H1 (cell line): ENCODE measurements around the gene DDX31. TPM values are rescaled to one million over a fixed set of nuclear protein-coding genes. Genes with fewer than 3 reads are reported as not detected.

Experiments
- CTCF ChIA-PET: fragments of 300-600 bp; sonication (Branson Sonifier 250); formaldehyde crosslinking; loops from one replicate; lab custom pipeline; 2021; ENCODE audit not compliant: partially characterized antibody; lab: Charles Lee
- POLR2A ChIA-PET: fragments of 300-600 bp; sonication (Branson Sonifier 250); formaldehyde crosslinking; loops from one replicate; lab custom pipeline; 2021; ENCODE audit warnings: inconsistent platforms; ENCODE audit not compliant: partially characterized antibody; lab: Charles Lee
- DNase-seq, 2 experiments: peaks; one replicate each; pipeline versions ENCODE4 v3.0.0 to v3.0.0-alpha.2; 2010 to 2022; ENCODE audit warnings: low spot score in 2 of 2, low read depth in 1 of 2, mixed read lengths in 1 of 2
- FAIRE-seq: peaks from 2 replicates; lab custom pipeline; 2011; peaks lifted over from hg19 to GRCh38; lab: Jason Lieb, UNC
- H2AFZ ChIP-seq: 2 replicates; pipeline ENCODE4 v1.8.1; 2012; ENCODE audit warnings: low read length, inconsistent platforms
- H2AK5ac ChIP-seq: 2 replicates; pipeline ENCODE4 v1.6.1; 2013; ENCODE audit warnings: low read depth, low read length
- H2BK120ac ChIP-seq: replicated peaks from 2 replicates; pipeline ENCODE3; 2013; ENCODE audit warnings: low read depth, low read length, inconsistent platforms
- H2BK12ac ChIP-seq: 2 replicates; pipeline ENCODE4 v1.6.1; 2013; ENCODE audit warnings: low read depth, low read length
- H2BK15ac ChIP-seq: 2 replicates; pipeline ENCODE4 v1.6.1; 2013; ENCODE audit warnings: low read length
- H2BK20ac ChIP-seq: 2 replicates; pipeline ENCODE4 v1.6.1; 2013; ENCODE audit warnings: low read length
- H2BK5ac ChIP-seq: 2 replicates; pipeline ENCODE4 v1.6.1; 2013; ENCODE audit warnings: low read depth, low read length
- H3K14ac ChIP-seq: 2 replicates; pipeline ENCODE4 v1.6.1; 2013; ENCODE audit warnings: inconsistent platforms; ENCODE audit not compliant: insufficient read length
- H3K18ac ChIP-seq: 2 replicates; pipeline ENCODE4 v1.6.1; 2013; ENCODE audit warnings: low read length; ENCODE audit errors: extremely low read depth
- H3K23ac ChIP-seq: 2 replicates; pipeline ENCODE4 v1.6.1; 2013; ENCODE audit warnings: inconsistent platforms; ENCODE audit not compliant: insufficient read length
- H3K23me2 ChIP-seq: 2 replicates; pipeline ENCODE4 v1.6.1; 2013; ENCODE audit warnings: low read depth, low read length
- H3K27ac ChIP-seq: 2 replicates; pipeline ENCODE4 v1.6.1; 2011; ENCODE audit warnings: low read depth, low read length, inconsistent platforms
- H3K27me3 ChIP-seq, 4 experiments: replicated peaks in 1 of 4; 1 replicate in 1 of 4; 2 replicates in 3 of 4; pipeline versions ENCODE4 v1.6.1 to v1.8.1; 2011 to 2013; ENCODE audit warnings: low read length in 3 of 4, mild to moderate bottlenecking in 3 of 4, inconsistent platforms in 2 of 4, mixed read lengths in 2 of 4, moderate library complexity in 1 of 4; ENCODE audit not compliant: control insufficient read depth in 3 of 4, insufficient read depth in 3 of 4; ENCODE audit errors: extremely low read depth in 1 of 4
- H3K36me3 ChIP-seq, 4 experiments: 2 replicates each; pipeline versions ENCODE4 v1.6.1 to v1.8.1; 2011 to 2013; ENCODE audit warnings: mild to moderate bottlenecking in 4 of 4, low read length in 3 of 4, moderate library complexity in 2 of 4, control low read depth in 1 of 4, inconsistent platforms in 1 of 4; ENCODE audit not compliant: insufficient read depth in 4 of 4, control insufficient read depth in 2 of 4
- H3K4ac ChIP-seq: replicated peaks from 2 replicates; pipeline ENCODE3; 2013; ENCODE audit warnings: low read length, low read depth, mixed read lengths, inconsistent platforms; ENCODE audit not compliant: insufficient read length
- H3K4me1 ChIP-seq, 4 experiments: replicated peaks in 1 of 4; 1 replicate in 1 of 4; 2 replicates in 3 of 4; pipeline versions ENCODE4 v1.6.1 to v1.8.1; 2011 to 2013; ENCODE audit warnings: low read length in 3 of 4, inconsistent platforms in 2 of 4, mixed read lengths in 1 of 4; ENCODE audit not compliant: insufficient read depth in 4 of 4, control insufficient read depth in 3 of 4
- H3K4me2 ChIP-seq, 2 experiments: 2 replicates each; pipeline versions ENCODE4 v1.6.1 to v1.8.1; 2011 to 2013; ENCODE audit warnings: low read depth in 2 of 2, low read length in 2 of 2, control low read depth in 1 of 2, inconsistent platforms in 1 of 2, mild to moderate bottlenecking in 1 of 2; ENCODE audit not compliant: insufficient read depth in 1 of 2
- H3K4me3 ChIP-seq, 4 experiments: fragments of 200-600, 300-600 bp in 1 of 4; sonication (generic), shearing (Covaris generic), sonication (Bioruptor Twin) in 1 of 4; 2 replicates each; pipeline versions ENCODE4 v1.5.1 to v1.8.1; 2011 to 2016; ENCODE audit warnings: low read length in 4 of 4, low read depth in 3 of 4, control low read depth in 2 of 4, inconsistent platforms in 2 of 4, mild to moderate bottlenecking in 2 of 4, mixed read lengths in 1 of 4, moderate library complexity in 1 of 4; ENCODE audit not compliant: insufficient read depth in 2 of 4; ENCODE audit errors: extremely low read depth in 1 of 4
- H3K56ac ChIP-seq: replicated peaks from 2 replicates; pipeline ENCODE3; 2013; ENCODE audit warnings: low read depth, mild to moderate bottlenecking, mixed read lengths, low read length, inconsistent platforms; ENCODE audit not compliant: insufficient read length
- H3K79me1 ChIP-seq: 2 replicates; pipeline ENCODE4 v1.6.1; 2013; ENCODE audit warnings: low read depth, low read length, control low read depth
- H3K79me2 ChIP-seq, 2 experiments: 2 replicates each; pipeline versions ENCODE4 v1.6.1 to v1.8.1; 2012 to 2013; ENCODE audit warnings: low read length in 2 of 2, mild to moderate bottlenecking in 2 of 2, inconsistent platforms in 1 of 2; ENCODE audit not compliant: insufficient read depth in 2 of 2, control insufficient read depth in 1 of 2
- H3K9ac ChIP-seq, 4 experiments: replicated peaks in 1 of 4; 1 replicate in 1 of 4; 2 replicates in 3 of 4; pipeline versions ENCODE4 v1.6.1 to v1.8.1; 2011 to 2013; ENCODE audit warnings: low read depth in 3 of 4, low read length in 3 of 4, control low read depth in 2 of 4, mild to moderate bottlenecking in 2 of 4, moderate library complexity in 2 of 4, inconsistent platforms in 1 of 4; ENCODE audit errors: extremely low read depth in 1 of 4
- H3K9me3 ChIP-seq, 2 experiments: 2 replicates each; pipeline versions ENCODE4 v1.6.1 to v1.8.1; 2012 to 2013; ENCODE audit warnings: mild to moderate bottlenecking in 2 of 2, moderate library complexity in 2 of 2, control low read depth in 1 of 2, inconsistent platforms in 1 of 2, low read depth in 1 of 2, low read length in 1 of 2, mixed read lengths in 1 of 2; ENCODE audit not compliant: insufficient read depth in 2 of 2
- H4K20me1 ChIP-seq, 2 experiments: replicated peaks in 1 of 2; 2 replicates each; pipeline versions ENCODE3 to v1.8.1; 2011 to 2013; ENCODE audit warnings: inconsistent platforms in 2 of 2, low read length in 2 of 2, mild to moderate bottlenecking in 1 of 2; ENCODE audit not compliant: insufficient read depth in 2 of 2, control insufficient read depth in 1 of 2
- H4K5ac ChIP-seq: 2 replicates; pipeline ENCODE4 v1.6.1; 2013; ENCODE audit warnings: low read length, low read depth, mixed read lengths, inconsistent platforms; ENCODE audit not compliant: insufficient read length
- H4K8ac ChIP-seq: 2 replicates; pipeline ENCODE4 v1.8.0; 2013; ENCODE audit warnings: mild to moderate bottlenecking, moderate library complexity, low read length, inconsistent platforms; ENCODE audit not compliant: insufficient read depth; ENCODE audit errors: extremely low read depth
- H4K91ac ChIP-seq: replicated peaks from 2 replicates; pipeline ENCODE3; 2013; ENCODE audit warnings: low read length, mixed read lengths, inconsistent platforms; ENCODE audit not compliant: insufficient read length
- ASH2L ChIP-seq: fragments of 200-600, 300-600 bp; sonication (generic); IDR thresholded peaks from one replicate; pipeline ENCODE4 v1.7.1; 2017; ENCODE audit warnings: low read length
- ATF2 ChIP-seq: IDR thresholded peaks from 2 replicates; pipeline ENCODE4 v1.6.1; 2012; ENCODE audit warnings: low read length, inconsistent platforms
- HDAC2 ChIP-seq, 2 experiments: fragments of 300-600 bp in 1 of 2; sonication (generic) in 1 of 2; IDR thresholded peaks; 2 replicates each; pipeline ENCODE4 v1.6.1; 2011 to 2012; ENCODE audit warnings: low read depth in 2 of 2, low read length in 2 of 2, mild to moderate bottlenecking in 2 of 2, moderate library complexity in 2 of 2, borderline replicate concordance in 1 of 2, inconsistent platforms in 1 of 2
- TBP ChIP-seq: IDR thresholded peaks from 2 replicates; pipeline ENCODE4 v1.6.1; 2011; ENCODE audit warnings: low read depth, low read length, improper control_type of control experiment
- WGBS, 2 experiments: shearing (Covaris generic) in 1 of 2; methylation state at CpG; one replicate each; pipeline versions ENCODE4 v1.1.6 to v1.1.7; 2013 to 2015; ENCODE audit warnings: low lambda C conversion rate in 2 of 2, mixed read lengths in 2 of 2, inconsistent platforms in 1 of 2, low coverage in 1 of 2, missing lambda C conversion rate in 1 of 2; ENCODE audit not compliant: insufficient replicate concordance in 2 of 2, insufficient coverage in 1 of 2, insufficient read length in 1 of 2; ENCODE audit errors: extremely low coverage in 1 of 2, missing lambda C conversion rate in 1 of 2; 5-methylcytosine and 5-hydroxymethylcytosine counted together
- polyA plus RNA-seq, 7 experiments: library from polyadenylated mRNA; depleted of rRNA in 3 of 7; stranded (reverse) in 5 of 7; unstranded in 2 of 7; fragments of >200 nt in 5 of 7; fragments of 200-250 nt in 2 of 7; gene quantifications; 1 replicate in 5 of 7; 2 replicates in 1 of 7; 4 replicates in 1 of 7; pipeline versions ENCODE4 v1.2.1 to v1.2.3, GENCODE V29; 2011 to 2013; ENCODE audit warnings: missing spikeins in 2 of 7, mixed read lengths in 2 of 7
- total RNA-seq: library from RNA; stranded (reverse); fragmentation: NEBNext Ultra II Directional; extraction: Animal tissue kit (Norgen Biotek cat#: 25700); gene quantifications from 2 replicates; pipeline ENCODE4 v1.2.1, GENCODE V29; 2021
- TF ChIP-seq, protein P1 (sequence below): IDR thresholded peaks from 2 replicates; pipeline ENCODE4 v1.6.1; 2012; ENCODE audit warnings: inconsistent platforms

Gene DDX31
- total and polyA plus RNA-seq, 2 of the 8 experiments (the other 6 are each of a cell fraction or from before 2014, with no cell fraction given), result 9.5 to 23.7 TPM

- no peak overlapping the region for H3K4me3 ChIP-seq
- H2BK120ac ChIP-seq, result no peak overlapping the region
- no peak overlapping the region for H3K4me2 ChIP-seq
- no peak overlapping the region for H2BK15ac ChIP-seq
- TF ChIP-seq TBP, result no peak
- no peak for TF ChIP-seq HDAC2 (IDR thresholded peaks at IDR 0.05; ENCODE audit: borderline replicate concordance in 1 of 2, low read depth in 2 of 2, low read length in 2 of 2)
- TF ChIP-seq ATF2, result no peak
- TF ChIP-seq ASH2L, result no peak
- TF ChIP-seq, protein P1, sequence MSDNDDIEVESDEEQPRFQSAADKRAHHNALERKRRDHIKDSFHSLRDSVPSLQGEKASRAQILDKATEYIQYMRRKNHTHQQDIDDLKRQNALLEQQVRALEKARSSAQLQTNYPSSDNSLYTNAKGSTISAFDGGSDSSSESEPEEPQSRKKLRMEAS, result no peak
- no peaks in the 10 kb centered on the region for H3K79me1 ChIP-seq
- H3K18ac ChIP-seq, result no peak overlapping the region
- H2AK5ac ChIP-seq, result no peak overlapping the region
- 80% methylated on average over 4 of the region's 4 CpGs; no CpG with 5 or more reads in 1 of the 2 experiments for WGBS, 2 experiments
- H2BK12ac ChIP-seq, result no peak overlapping the region
- CTCF ChIA-PET, result interaction anchor here (0.8 to 1.2 kb wide), 3 partner anchors 12 to 139 kb away, joined by 3 read pairs; no protein-coding TSS in a partner anchor
- no peaks in the 10 kb centered on the region for H3K4me1 ChIP-seq
- no peak overlapping the region for H4K91ac ChIP-seq
- H2BK5ac ChIP-seq, result no peak overlapping the region
- H3K9ac ChIP-seq, result no peak overlapping the region
- no peak overlapping the region for H4K5ac ChIP-seq
- no peak overlapping the region for H3K27ac ChIP-seq
- no peak overlapping the region for H3K14ac ChIP-seq
- peaks cover 0 to 4% of the 10 kb centered on the region in 2 experiments for H4K20me1 ChIP-seq
- no peaks in the 10 kb centered on the region for H3K23me2 ChIP-seq
- POLR2A ChIA-PET, result no interaction called here
- H3K4ac ChIP-seq, result no peak overlapping the region
- H3K36me3 ChIP-seq, result peaks cover 16 to 58% (median 45%) of the 10 kb centered on the region in 4 experiments; a peak in 7 of 8 replicates
- no peaks in the 10 kb centered on the region for H3K9me3 ChIP-seq
- no peak overlapping the region for H3K23ac ChIP-seq
- no peaks in the 10 kb centered on the region for H3K79me2 ChIP-seq
- H3K56ac ChIP-seq, result no peak overlapping the region
- FAIRE-seq (no peak), DNase-seq (no peak)
- H4K8ac ChIP-seq, result no peak overlapping the region
- H2AFZ ChIP-seq, result no peak overlapping the region
- no peak overlapping the region for H2BK20ac ChIP-seq
- no peaks in the 10 kb centered on the region for H3K27me3 ChIP-seq
Measured at GRCh38 chr9:132647355-132647754, 22.4 kb downstream of the DDX31 start.
